ENCODE data around the gene MEOX1. TPM values are rescaled to one million over a fixed set of nuclear protein-coding genes. Genes with fewer than 3 reads are reported as not detected.
A peak's percentile ranks its signal among the peaks of the same experiment; 100 is the strongest.

MEOX1 gene
- total and polyA plus RNA-seq, 2 of the 13 experiments (the other 11 are each of a cell fraction or from before 2014, with no cell fraction given), result not detected

DNA sequence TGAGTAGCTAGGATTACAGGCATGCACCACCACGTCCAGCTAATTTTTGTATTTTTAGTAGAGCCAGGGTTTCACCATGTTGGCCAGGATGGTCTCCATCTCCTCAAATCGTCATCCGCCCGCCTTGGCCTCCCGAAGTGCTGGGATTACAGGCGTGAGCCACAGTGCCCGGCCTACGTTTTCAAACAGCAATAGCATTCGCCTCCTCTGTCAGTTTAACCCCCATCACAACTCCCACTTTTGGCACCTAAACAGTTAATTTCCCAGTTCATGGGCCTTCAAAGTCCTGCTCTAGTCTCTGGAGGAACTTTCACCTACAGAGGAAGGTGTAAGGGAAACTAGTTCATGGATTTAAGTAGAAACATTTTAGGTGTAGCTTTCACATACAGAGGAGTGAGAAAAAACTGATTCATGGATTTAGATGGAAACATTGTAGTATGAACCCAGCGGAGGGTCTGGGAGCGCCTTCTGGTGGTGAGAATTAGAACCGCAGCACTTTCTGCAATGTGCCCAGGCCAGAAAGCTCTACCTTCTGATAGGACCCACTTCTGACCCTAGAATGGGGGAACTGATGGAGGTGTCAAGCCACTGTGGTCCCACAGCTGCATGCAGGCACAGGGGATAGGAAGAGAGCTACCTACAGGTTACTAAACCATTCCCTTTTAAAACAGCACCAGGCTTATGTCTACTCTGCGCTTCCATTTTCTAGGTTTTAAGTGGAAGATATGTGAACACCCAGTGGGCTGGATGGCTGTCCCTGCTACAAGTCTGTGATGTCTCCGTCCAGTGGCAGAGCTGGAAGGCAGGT is 12.0 kb upstream of the MEOX1 start (continued):
- TF ChIP-seq ZNF737 (CRISPR knock-in tag; IDR thresholded peaks at IDR 0.05; ENCODE audit: borderline replicate concordance) (no peak), RFX5 (IDR thresholded peaks at IDR 0.05; ENCODE audit: low read depth, low read length) (no peak), PHF5A (CRISPR knock-in tag; IDR thresholded peaks at IDR 0.05; ENCODE audit: low read depth, unreplicated experiment) (no peak), ZFP91 (CRISPR knock-in tag; IDR thresholded peaks at IDR 0.05; ENCODE audit: borderline replicate concordance) (no peak), SNAPC4 (CRISPR knock-in tag; IDR thresholded peaks at IDR 0.05) (no peak), SRSF9 (IDR thresholded peaks at IDR 0.05; ENCODE audit: borderline replicate concordance, insufficient read depth, low read depth, low read length, poor library complexity, severe bottlenecking) (no peak), ZBTB7B (CRISPR knock-in tag; IDR thresholded peaks at IDR 0.05) (peak; percentile 26; the same call in 1 of the 2 replicates), NCOA2 (CRISPR knock-in tag; IDR thresholded peaks at IDR 0.05) (0 out of 2 replicates have a peak, but pooled peaks have one; percentile 17), PHF21A (CRISPR knock-in tag; IDR thresholded peaks at IDR 0.05) (no peak; the same call in 1 of the 2 replicates), ELF3 (CRISPR knock-in tag; IDR thresholded peaks at IDR 0.05) (no peak)
- TF ChIP-seq, protein P1, sequence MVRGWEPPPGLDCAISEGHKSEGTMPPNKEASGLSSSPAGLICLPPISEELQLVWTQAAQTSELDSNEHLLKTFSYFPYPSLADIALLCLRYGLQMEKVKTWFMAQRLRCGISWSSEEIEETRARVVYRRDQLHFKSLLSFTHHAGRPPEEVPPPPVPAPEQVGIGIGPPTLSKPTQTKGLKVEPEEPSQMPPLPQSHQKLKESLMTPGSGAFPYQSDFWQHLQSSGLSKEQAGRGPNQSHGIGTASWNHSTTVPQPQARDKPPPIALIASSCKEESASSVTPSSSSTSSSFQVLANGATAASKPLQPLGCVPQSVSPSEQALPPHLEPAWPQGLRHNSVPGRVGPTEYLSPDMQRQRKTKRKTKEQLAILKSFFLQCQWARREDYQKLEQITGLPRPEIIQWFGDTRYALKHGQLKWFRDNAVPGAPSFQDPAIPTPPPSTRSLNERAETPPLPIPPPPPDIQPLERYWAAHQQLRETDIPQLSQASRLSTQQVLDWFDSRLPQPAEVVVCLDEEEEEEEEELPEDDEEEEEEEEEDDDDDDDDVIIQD (CRISPR knock-in tag; IDR thresholded peaks at IDR 0.05; ENCODE audit: low read depth), result no peak
- TF ChIP-seq, protein P2, sequence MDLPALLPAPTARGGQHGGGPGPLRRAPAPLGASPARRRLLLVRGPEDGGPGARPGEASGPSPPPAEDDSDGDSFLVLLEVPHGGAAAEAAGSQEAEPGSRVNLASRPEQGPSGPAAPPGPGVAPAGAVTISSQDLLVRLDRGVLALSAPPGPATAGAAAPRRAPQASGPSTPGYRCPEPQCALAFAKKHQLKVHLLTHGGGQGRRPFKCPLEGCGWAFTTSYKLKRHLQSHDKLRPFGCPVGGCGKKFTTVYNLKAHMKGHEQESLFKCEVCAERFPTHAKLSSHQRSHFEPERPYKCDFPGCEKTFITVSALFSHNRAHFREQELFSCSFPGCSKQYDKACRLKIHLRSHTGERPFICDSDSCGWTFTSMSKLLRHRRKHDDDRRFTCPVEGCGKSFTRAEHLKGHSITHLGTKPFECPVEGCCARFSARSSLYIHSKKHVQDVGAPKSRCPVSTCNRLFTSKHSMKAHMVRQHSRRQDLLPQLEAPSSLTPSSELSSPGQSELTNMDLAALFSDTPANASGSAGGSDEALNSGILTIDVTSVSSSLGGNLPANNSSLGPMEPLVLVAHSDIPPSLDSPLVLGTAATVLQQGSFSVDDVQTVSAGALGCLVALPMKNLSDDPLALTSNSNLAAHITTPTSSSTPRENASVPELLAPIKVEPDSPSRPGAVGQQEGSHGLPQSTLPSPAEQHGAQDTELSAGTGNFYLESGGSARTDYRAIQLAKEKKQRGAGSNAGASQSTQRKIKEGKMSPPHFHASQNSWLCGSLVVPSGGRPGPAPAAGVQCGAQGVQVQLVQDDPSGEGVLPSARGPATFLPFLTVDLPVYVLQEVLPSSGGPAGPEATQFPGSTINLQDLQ (CRISPR knock-in tag; IDR thresholded peaks at IDR 0.05), result no peak
- TF ChIP-seq, protein P3, sequence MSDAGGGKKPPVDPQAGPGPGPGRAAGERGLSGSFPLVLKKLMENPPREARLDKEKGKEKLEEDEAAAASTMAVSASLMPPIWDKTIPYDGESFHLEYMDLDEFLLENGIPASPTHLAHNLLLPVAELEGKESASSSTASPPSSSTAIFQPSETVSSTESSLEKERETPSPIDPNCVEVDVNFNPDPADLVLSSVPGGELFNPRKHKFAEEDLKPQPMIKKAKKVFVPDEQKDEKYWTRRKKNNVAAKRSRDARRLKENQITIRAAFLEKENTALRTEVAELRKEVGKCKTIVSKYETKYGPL (CRISPR knock-in tag; IDR thresholded peaks at IDR 0.05), result no peak
- TF ChIP-seq, protein P4, sequence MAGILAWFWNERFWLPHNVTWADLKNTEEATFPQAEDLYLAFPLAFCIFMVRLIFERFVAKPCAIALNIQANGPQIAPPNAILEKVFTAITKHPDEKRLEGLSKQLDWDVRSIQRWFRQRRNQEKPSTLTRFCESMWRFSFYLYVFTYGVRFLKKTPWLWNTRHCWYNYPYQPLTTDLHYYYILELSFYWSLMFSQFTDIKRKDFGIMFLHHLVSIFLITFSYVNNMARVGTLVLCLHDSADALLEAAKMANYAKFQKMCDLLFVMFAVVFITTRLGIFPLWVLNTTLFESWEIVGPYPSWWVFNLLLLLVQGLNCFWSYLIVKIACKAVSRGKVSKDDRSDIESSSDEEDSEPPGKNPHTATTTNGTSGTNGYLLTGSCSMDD (CRISPR knock-in tag; IDR thresholded peaks at IDR 0.05), result no peak
